ENCODE data around the gene ELFN2. TPM values are rescaled to one million over a fixed set of nuclear protein-coding genes. Genes with fewer than 3 reads are reported as not detected.

The ELFN2 gene
- total RNA-seq, 1 donor: under 0.01 TPM

DNA sequence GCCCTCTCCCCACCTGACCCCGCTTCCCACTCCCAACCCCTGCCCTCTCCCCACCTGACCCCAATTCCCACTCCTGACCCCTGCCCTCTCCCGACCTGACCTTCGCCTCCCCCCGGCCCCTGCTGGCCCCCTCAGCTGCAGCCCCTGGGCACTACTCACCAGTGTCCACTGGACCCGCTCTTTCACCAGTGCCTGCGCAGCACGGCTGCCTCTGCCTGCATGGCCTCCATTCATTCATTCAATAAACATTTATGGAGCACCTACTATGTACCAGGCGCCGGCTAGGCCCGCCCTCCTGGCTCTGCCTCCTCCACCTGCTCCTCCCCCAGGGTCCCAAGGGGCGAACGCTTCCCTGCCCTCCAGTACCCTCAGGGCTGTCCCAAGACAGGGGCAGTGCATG is 42.6 kb downstream of the ELFN2 start:
- H3K79me2 ChIP-seq (ENCODE audit: insufficient read depth, low read length): no peaks in the 10 kb centered on the region
- DNase-seq (ENCODE audit: insufficient read length, low spot score, missing footprints): no peak
- no peak overlapping the region for H3K27ac ChIP-seq (ENCODE audit: low read depth, low read length)
- no peaks in the 10 kb centered on the region for H4K20me1 ChIP-seq (ENCODE audit: insufficient read depth, low read length)
- peaks cover 37% of the 10 kb centered on the region for H3K27me3 ChIP-seq (ENCODE audit: insufficient read depth, low read length)
- H2AFZ ChIP-seq (ENCODE audit: low read length): no peak overlapping the region
- H3K36me3 ChIP-seq (ENCODE audit: insufficient read depth, low read length): no peaks in the 10 kb centered on the region
- no peaks in the 10 kb centered on the region for H3K4me1 ChIP-seq (ENCODE audit: insufficient read depth, low read length)
- no peaks in the 10 kb centered on the region for H3K9me3 ChIP-seq (ENCODE audit: low read depth, low read length)
- H3K4me2 ChIP-seq (ENCODE audit: insufficient read depth, low read length): no peak overlapping the region
- no peak overlapping the region for H3K4me3 ChIP-seq (ENCODE audit: insufficient read depth, low read length)
- TF ChIP-seq CTCF (IDR thresholded peaks at IDR 0.05; ENCODE audit: extremely low read depth, low read depth, low read length): no peak

DNA sequence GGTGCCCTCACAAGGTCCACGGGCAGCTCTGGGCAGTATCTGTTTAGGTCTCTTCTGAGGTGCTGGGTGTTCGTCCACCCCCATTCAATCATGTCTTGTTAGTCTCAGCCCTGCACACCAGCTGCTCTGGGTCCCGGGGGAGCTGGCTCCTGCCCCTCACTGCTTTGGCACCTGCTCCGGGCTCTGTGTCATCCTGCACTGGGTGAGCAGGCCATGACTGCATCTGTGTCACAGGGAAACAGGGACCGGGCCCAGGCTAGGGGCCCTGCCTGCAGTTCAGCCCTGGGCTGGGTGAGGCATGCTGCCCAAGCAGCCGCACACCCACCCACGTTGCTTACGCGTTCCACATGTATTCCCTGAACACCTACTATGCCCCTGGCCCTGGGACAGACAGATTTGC is 43.9 kb downstream of the ELFN2 start:
- Histone ChIP-seq H3K79me2 (ENCODE audit: insufficient read depth, low read length) (no peaks in the 10 kb centered on the region), H4K20me1 (ENCODE audit: insufficient read depth, low read length) (no peaks in the 10 kb centered on the region), H3K4me1 (ENCODE audit: insufficient read depth, low read length) (no peaks in the 10 kb centered on the region), H3K27me3 (ENCODE audit: insufficient read depth, low read length) (peaks cover 42% of the 10 kb centered on the region), H3K36me3 (ENCODE audit: insufficient read depth, low read length) (no peaks in the 10 kb centered on the region), H3K27ac (ENCODE audit: low read depth, low read length) (no peak overlapping the region), H3K9me3 (ENCODE audit: low read depth, low read length) (no peaks in the 10 kb centered on the region), H3K4me2 (ENCODE audit: insufficient read depth, low read length) (no peak overlapping the region), H3K4me3 (ENCODE audit: insufficient read depth, low read length) (no peak overlapping the region), H2AFZ (ENCODE audit: low read length) (no peak overlapping the region)
- no peak for DNase-seq (ENCODE audit: insufficient read length, low spot score, missing footprints)
- TF ChIP-seq CTCF (IDR thresholded peaks at IDR 0.05; ENCODE audit: extremely low read depth, low read depth, low read length): no peak

- TF ChIP-seq CTCF (IDR thresholded peaks at IDR 0.05; ENCODE audit: extremely low read depth, low read depth, low read length): no peak
- Histone ChIP-seq H3K4me2 (ENCODE audit: insufficient read depth, low read length) (no peak overlapping the region), H3K36me3 (ENCODE audit: insufficient read depth, low read length) (no peaks in the 10 kb centered on the region), H3K9me3 (ENCODE audit: low read depth, low read length) (no peaks in the 10 kb centered on the region), H3K79me2 (ENCODE audit: insufficient read depth, low read length) (no peaks in the 10 kb centered on the region), H4K20me1 (ENCODE audit: insufficient read depth, low read length) (no peaks in the 10 kb centered on the region), H3K4me1 (ENCODE audit: insufficient read depth, low read length) (no peaks in the 10 kb centered on the region), H3K4me3 (ENCODE audit: insufficient read depth, low read length) (no peak overlapping the region), H3K27ac (ENCODE audit: low read depth, low read length) (no peak overlapping the region), H2AFZ (ENCODE audit: low read length) (no peak overlapping the region), H3K27me3 (ENCODE audit: insufficient read depth, low read length) (peaks cover 35% of the 10 kb centered on the region)
- DNase-seq (ENCODE audit: insufficient read length, low spot score, missing footprints): peak; percentile 93
Measured at GRCh38 chr22:37381489-37381888, 45.8 kb downstream of the ELFN2 start.

- H3K4me3 ChIP-seq (ENCODE audit: insufficient read depth, low read length): no peak overlapping the region
- TF ChIP-seq CTCF (IDR thresholded peaks at IDR 0.05; ENCODE audit: extremely low read depth, low read depth, low read length): no peak
- no peaks in the 10 kb centered on the region for H3K36me3 ChIP-seq (ENCODE audit: insufficient read depth, low read length)
- no peak overlapping the region for H2AFZ ChIP-seq (ENCODE audit: low read length)
- peaks cover 29% of the 10 kb centered on the region for H3K27me3 ChIP-seq (ENCODE audit: insufficient read depth, low read length)
- H3K4me1 ChIP-seq (ENCODE audit: insufficient read depth, low read length): no peaks in the 10 kb centered on the region
- no peak overlapping the region for H3K4me2 ChIP-seq (ENCODE audit: insufficient read depth, low read length)
- H3K79me2 ChIP-seq (ENCODE audit: insufficient read depth, low read length): no peaks in the 10 kb centered on the region
- DNase-seq (ENCODE audit: insufficient read length, low spot score, missing footprints): no peak
- no peak overlapping the region for H3K27ac ChIP-seq (ENCODE audit: low read depth, low read length)
- H3K9me3 ChIP-seq (ENCODE audit: low read depth, low read length): no peaks in the 10 kb centered on the region
- no peaks in the 10 kb centered on the region for H4K20me1 ChIP-seq (ENCODE audit: insufficient read depth, low read length)
Measured at GRCh38 chr22:37379722-37380121, 47.6 kb downstream of the ELFN2 start.
